Activated CD8-positive, alpha-beta memory T cell treated with anti-CD3 and anti-CD28 coated beads, Interleukin-2, amount 50 U/mL, for 1 hour (primary cell): ENCODE results near the gene ZFYVE1.
"Not testable (repeated sequence)": the region's sequence is repeated elsewhere in the genome, so short reads cannot be mapped to it uniquely, and the experiment has no call there.

Source experiments
- DNase-seq: peaks from one replicate; pipeline ENCODE4 v3.0.0-alpha.2; 2020; ENCODE audit errors: extremely low read depth

ZFYVE1 gene

DNA sequence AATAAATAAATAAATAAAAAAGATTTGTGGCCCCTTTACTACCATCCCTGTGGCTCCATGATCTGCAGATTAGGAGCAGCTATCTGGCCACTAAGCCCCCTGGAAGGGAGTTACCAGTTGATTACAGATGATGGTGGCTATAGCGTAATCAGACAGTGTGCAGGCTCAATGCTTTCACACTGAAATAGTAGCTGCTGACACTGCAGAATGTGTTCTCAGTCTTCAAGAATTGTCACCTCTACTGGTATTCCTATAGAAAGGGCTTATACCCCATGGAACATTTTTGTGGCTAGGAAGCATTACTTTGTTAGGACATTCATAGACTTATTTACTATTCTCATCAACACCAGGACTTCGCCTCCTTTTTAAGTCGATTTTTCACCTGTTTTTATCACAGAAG, 69.7 kb downstream of the ZFYVE1 start:
- no peak for DNase-seq

DNA sequence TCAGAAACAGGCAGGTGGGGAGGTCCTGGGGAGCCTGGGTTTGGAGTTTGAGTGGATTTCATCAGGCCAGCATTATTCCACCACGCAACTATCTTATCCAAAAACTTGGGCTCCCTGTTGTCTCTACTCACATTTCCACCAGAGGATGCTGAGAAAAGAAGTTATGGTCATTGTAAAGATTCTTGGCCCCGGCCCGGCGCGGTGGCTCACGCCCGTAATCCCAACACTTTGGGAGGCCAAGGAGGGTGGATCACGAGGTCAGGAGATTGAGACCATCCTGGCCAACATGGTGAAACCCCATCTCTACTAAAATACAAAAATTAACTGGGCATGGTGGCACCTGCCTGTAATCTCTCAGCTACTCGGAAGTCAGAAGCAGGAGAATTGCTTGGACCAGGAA, 70.2 kb downstream of the ZFYVE1 start:
- DNase-seq, result not testable (repeated sequence)

DNA sequence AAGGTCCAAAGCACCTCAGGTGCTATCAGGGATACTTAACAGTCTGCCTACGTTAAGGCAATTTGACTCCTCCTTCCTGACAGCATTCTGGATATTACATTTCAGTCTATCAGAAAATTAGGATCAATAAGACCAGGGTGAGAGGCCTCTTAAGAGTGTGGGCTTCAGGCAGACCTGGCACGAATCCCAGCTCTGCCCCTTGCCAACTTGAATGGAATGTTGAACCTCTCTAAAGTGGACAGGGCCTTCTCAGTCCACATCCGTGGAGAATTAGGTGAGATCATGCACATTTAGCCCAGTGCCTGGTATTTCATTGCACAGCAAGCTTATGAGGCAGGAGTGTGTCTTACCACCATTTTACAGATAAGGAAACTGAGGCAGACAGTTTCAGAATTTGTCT, 74.7 kb downstream of the ZFYVE1 start:
- DNase-seq, result no peak

DNA sequence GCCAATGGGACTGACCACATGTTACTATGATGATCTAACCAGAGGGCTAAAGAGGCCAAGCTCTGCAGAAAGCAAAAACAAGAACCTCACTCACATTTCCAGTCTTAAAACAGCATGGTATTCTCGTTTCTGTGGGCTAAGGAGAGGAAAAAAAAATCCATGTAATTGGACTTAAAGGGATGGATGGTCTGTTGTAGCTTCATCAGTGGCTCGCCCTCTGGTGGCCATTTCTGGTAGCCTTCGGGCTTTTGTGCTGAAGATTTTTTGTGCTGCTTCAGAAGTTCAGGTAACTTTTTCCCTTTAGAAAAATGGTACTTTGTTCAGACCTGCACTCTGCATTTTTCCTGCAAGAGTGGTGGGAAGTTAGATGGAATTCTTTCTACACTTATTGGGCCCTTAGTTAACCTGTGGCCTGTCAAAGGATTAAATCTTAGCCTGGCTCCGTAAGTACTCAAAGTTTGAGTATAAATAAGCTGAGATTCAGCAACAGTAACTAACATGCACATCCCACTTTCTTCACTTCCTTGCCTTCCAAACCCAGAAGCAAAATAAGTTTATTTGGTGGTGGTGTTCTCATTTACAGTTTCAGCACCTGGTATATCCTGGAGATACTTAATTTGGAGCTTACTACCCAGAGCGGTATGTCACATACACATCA, 78.3 kb downstream of the ZFYVE1 start:
- peak; percentile 21 for DNase-seq

DNA sequence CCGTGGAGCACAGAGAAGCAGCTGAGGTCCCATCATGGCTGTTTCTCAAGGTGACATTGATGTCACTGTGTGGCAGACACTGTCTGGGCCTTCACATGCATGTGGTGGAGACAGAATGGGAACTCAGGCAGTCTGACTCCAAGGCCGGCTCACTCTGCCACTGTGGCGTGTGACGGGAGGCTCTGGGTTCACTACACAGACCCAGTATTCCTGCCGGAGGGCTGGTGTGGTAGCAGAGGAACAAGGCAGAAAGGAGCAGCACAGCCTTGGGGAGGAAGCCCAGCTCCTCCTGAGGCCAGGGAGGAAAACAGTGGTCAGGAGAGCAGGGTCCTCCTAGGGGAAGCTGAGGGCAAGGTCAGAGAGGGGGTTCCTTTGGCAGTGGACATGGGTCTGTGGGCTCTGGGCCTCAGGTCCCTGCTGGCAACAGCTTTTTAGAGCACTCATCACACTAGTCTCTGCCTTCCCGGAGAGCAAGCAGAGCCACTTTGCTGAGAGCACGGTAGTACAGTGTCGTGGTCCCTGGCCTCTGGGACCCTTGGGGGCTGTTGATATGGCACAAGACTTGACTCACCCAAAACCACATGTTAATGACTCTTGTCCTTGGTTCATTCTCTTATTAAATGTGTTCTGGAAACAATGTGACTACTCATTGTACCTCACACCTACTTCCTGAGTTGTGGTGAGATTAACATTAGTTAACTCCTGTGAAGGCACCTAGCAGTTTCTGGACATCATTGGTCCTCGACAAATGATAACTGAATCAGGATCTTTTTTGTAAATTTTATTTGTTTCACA, 79.3 kb downstream of the ZFYVE1 start:
- DNase-seq, result no peak

DNA sequence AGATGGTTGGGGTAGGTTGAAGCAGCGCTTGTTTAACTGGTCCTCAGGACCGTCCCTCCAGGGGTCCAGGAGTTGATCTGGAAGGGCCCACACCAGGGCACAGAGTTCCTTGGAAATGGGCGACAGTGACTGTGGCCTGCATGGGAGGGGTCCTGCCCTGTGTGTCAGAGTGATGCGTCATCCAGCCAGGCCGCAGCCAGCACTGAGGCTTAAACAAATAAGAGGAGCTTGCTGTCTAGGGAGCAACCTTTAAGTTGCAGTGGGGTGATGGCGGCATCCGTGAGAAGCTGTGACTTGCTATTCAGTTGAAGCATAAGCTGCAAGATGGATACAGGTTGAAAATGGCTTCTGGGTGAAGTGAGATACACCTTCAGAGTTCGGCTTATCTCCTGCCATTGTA, 80.4 kb downstream of the ZFYVE1 start:
- no peak for DNase-seq

DNA sequence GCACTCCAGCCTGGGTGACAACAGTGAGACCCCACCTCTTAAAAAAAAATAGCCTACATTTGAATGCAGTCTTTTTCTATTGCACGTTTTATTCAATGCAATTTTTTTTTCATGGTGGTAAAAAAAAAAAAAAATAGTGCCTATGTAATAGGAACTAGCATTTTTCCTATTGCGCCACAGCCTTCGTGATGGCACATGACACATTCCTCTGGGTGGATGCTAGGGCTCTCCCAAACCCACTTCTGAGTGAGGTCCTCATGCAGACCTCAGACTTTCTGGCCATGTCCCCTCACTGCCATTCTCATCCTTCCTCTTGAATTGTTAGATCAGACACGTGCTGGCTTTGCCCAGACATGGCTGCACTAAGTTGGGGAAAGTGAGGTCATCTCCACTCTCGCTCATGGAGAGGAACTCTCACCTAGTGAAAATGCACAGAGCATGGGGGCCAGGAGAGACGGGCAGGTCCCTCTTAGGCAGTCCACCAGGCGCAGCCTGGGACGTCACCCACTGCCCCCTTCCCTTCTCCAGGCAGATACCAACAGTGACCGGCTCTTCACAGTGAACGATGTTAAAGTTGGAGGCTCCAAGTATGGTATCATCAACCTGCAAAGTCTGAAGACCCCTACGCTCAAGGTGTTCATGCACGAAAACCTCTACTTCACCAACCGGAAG, 81.4 kb downstream of the ZFYVE1 start:
- no peak for DNase-seq

DNA sequence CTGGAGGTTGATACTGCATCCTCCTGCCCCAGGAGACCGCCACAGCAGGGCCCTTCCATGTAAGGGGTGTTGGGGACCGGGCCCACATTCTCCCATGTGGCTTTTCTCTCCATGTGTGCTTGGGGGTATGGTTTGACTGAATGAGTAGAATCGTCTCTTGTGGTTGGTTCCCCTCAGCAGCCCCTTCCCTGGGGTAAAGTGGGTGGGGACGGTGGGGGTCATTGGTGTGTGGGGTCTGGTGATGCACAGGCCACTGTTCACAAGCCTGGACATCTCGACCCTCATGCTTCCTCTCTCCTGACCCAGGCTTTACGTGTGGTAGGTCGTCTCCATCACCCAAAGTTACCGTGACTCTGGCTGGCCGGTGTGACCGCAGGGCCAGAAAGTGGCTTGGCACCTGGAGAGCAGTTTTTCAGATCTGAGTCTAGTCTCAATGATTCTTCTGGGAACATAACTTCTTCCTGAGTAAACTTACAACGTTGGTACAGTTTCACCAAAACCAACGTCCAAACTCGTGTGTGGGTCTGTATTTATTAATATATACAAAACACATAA, 83.0 kb downstream of the ZFYVE1 start:
- DNase-seq, result no peak

DNA sequence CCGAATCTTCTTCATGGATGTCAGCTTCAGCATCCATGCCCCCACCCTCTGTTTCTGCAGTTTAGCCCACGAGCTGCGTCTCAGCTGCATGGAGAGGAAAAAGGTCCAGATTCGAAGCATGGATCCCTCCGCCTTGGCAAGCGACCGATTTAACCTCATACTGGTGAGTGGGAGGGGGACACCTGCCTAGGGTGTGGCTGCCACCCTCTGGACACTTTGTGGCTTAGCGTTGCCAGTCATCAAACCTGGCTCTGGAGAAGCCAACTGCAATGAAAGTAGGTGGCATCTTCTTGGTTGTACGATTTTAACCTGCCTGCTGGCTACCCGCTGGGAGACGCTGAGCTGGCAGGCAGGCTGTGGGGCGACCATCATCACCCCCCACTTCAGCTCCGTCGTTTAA, 84.0 kb downstream of the ZFYVE1 start:
- DNase-seq, result no peak

DNA sequence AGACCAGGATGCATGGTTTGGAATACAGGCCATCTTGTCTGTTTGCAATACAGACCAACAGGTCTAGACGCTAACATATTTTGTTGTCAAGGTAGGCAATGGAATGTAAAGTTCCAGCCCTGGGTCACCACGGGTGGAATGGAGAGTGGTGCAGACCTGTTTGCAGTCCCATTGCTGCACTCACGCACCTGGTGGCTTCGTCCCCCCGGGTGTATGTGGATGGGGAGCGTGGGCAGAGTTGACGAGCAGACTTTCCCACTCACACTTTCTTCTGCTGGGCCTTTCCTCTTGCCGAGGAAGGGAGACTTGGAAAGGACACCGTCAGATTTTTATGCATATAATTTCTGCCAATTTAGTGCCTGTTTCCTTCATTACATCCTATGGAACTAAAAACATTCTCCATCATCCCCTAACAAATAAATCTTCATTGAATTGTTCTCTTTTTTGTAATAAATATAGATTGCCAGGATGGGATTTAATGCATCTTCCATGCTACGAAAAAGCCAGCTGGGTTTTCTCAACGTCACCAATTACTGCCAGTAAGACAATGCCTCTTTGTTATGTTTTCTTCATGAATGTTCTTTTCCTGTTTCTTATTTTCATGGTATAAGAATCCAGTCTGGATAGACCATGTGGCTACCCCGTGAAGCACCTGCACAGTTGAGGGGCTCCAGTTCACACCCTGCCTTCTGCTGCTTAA, 85.5 kb downstream of the ZFYVE1 start:
- DNase-seq, result no peak

DNA sequence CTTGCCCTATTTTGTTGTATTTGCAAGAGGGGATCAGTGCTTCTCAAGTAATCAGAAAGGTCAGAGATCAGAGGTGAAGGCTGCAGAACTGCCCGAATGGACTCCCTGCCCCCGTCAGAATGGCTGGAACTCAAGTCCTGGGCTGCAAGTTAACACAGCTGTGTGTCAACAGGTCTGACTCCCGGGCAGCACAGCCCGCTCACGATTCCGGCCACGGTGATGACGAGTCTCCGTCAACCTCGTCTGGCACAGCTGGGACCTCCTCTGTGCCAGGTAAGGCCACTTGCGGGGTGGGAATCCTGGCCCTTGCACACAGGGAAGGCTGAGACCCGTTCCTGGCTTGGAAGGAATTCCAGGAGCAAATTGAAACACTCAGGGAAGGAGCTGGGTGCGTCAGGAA, 87.3 kb downstream of the ZFYVE1 start:
- DNase-seq, result no peak

DNA sequence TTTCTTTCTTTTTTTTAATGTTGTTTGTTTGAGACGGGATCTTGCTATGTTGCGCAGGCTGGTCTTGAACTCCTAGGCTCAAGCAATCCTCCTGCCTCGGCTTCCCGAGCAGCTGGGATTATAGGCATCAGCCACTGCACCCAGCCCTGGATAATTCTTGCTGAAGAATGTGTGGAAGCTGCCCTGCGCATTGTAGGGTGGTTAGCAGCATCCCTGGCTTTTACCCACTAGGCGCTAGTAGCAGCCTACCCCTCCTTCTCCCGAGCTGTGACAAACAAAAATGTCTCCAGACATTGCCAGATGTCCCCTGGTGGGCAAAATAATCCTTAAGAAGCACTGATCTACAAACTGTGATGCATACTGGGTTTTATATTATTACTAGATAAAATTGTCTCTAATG, 94.0 kb downstream of the ZFYVE1 start:
- DNase-seq, result no peak

DNA sequence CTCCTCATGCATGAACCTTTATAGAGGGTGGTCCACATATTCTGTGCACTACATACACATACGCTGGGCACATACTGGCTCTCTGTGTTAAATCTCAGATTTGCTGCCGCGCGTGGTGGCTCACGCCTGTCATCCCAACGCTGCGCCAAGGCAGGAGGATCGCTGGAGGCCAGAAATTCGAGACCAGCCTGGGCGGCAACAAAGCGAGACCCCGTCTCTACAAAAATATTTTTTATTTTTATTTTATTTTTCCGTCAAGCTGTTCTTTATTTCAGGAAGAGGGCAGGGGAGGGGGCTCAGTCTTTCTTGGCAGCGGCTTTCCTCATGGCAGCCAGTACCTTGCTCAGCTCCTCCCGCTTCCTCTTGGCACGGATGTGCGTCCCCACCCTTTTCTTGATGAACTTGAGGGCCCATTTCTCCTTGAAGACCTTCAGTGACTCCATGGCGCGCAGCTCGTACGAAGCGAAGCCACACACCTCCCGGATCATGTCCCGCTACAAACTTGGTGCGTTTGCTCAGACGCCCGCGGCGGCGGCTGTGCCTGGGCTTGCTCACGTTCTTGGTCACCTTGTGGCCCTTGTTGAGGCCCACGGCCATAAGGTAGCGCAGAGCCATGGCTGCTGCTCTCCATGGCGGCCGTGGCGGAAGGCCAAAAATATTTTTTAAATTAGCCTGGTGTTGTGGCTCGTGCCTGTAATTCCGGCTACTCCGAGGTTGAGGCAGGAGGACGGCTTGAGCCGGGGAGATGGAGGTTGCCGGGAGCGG, 97.4 kb downstream of the ZFYVE1 start:
- DNase-seq, result no peak

DNA sequence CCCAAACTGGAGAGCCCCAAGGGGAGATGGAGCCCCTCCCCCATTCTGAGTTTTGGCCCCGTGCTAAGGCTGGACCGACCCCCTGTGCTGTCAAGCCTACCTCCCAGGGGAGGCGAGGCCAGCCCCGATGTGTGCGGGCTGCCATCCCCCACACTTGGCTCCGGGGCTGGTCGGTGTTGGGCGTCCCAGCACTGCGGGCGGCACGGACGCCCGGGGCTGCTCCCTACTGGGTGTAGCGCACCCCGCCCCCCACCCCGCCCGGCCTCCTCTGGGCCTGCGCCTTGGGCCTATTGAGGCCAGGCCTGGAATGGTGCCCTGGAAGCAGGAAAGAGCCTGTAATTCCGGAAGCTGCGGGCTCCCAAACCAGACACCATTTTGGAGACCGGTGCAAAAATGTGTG, 98.0 kb downstream of the ZFYVE1 start:
- DNase-seq, result no peak

DNA sequence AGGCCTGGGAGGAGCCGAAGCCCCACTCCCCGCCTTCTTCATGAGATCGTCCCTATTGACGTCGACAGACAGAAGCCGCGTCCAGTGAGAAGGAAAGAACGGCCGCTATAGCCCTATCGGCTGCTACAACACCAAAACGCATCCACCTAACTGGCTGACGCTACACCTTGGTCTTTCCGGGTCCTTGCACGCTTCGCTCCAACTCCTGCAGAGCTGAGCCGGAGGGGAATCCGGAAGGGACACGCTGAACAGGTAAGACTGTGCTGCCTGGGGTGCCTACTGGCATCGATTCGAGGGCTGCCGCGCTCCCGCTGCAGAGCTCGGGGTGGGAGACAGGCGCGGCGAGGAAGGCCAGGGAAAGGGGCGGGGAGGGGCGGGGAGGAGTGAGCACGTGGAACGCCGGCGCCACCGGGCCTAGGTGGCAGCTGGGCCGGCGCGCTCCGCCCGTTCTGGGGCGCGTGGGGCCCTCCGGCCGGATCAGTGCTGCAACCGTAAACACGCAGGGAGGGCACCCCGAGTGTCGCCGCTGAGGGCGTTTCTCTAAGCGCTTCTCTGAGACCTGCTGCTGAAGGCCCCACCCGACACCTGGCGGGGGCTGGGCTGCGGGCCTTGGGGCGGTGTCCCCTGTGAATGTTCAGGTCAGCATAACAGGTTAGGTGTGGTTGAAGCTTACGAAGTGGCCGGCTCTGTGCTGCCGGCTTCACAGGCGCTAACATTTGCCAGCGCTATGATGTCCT, 100.4 kb downstream of the ZFYVE1 start, which contains the start of gene DCAF4:
DCAF4 (plus strand) TSS at position 173 of the 737 bp plus-strand sequence. CDS start 11,515 bp downstream, outside the sequence.
- peak; percentile 84 for DNase-seq

DNA sequence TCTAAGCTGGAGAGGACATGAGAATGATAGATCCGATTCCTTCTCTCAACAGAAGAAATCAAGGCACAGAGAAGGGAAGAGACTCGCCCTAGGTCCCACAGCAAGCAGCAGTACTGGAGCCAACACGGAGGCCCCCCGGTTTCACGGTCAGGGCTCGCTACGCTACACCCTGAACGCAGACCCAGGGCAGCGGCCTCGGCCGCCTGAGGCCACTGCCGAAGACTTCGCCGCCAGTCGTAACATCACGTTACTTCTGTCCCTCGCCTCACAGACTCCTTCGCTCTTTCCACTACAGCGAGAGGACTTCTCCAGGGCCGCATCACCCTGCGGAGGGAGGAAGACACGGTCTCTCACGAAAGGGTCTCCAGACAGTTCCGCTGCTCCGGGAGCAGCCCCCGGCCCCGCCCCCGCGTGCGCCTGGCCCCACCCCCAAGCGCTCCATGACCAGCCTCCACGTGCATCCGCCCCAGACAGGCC, 101.1 kb downstream of the ZFYVE1 start:
- no peak for DNase-seq

DNA sequence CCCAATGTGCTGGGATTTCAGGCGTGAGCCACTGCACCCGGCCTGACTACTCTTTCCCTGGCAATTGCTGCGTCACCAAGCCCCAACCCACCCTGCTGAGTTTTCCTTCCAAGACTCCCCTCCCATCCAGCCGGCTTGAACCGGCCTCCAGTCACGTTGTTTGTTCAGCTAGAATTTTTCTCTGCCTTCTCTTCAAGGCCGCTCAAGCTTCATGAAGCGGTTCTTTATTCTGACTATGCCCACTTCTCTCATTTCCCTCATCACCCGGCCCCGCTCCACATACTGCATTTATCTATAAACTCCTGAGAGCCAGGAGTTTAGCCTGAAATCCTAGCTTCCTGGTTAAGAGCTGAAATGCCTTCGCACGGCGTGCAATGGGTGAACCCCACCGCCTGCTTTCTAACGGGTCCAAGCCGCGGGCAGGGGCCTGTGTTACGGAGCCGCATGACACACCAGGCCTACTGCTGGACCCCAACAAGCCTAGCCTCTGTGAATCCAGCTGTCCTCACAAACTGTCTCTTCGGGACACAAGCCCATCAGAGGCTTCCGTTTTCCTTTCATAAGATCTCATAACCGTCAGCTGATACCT, 101.6 kb downstream of the ZFYVE1 start:
- no peak for DNase-seq

DNA sequence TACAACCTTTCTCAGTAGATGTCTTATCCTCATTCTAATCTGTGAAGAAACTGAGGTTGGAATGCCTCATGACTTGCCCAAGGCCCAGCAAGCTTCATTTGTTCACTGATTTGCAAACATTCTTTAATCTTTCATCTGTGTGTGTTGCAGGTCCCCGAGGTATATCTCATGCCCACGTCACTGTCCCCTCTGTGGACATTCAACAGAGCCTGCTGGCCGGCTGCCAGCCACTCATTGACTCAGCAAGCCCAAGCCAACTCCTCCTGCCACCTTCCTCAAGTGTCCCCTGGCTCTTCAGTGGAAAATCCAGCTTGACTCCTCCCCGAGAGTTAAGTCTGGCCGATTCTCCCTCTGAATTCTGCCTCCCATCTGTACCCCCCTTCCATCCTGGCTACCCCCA, 102.6 kb downstream of the ZFYVE1 start:
- DNase-seq, result no peak

DNA sequence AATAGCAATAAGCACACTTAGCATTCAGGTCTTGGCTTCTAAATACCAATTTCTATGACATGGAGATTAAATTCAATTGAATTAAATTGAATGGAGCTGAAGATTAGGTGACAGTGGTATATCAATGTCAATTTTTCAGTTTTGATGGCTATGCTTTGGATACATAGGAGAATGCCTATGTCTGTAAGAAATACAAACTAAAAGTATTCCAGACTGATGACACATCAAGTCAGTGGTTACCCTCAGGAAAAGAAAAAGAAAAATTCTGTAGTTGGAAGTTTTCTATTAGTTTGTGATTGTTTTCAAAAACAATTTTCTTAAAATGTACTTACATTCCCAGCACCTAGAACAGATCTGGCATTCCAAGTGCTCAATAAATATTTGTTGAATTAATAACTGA, 105.5 kb downstream of the ZFYVE1 start:
- DNase-seq, result no peak

DNA sequence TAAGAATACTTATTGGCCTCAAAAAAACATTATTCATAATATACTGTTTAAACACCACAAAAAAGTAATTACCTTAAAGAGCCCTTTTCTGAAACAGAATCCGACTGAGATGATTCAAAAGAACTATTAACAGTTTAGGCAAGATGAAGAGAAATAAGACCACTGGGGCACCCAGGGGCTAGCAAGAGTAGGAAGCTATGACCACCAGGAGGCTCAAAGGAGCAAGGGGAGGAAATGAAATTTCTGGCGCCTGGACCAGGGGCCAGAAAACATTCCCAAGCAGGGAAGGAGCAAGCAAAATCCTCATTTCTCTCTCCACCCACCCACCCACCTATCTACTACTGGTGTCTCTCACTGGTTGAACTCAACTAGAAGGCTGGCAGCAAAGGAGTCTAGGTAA, 106.9 kb downstream of the ZFYVE1 start:
- no peak for DNase-seq
